GM12875 (cell line): ENCODE results near the gene CAPN5.
A peak's percentile ranks its signal among the peaks of the same experiment; 100 is the strongest.

Experiments
- H3K4me3 ChIP-seq: one replicate; pipeline ENCODE4 v1.5.1; 2011; ENCODE audit warnings: low read depth, low read length, control low read depth
- CTCF ChIP-seq: IDR thresholded peaks from 2 replicates; pipeline ENCODE4 v1.5.1; 2011; ENCODE audit warnings: low read depth, mild to moderate bottlenecking, control low read depth, inconsistent platforms, low read length, moderate library complexity, borderline replicate concordance; ENCODE audit not compliant: insufficient read depth

CAPN5 gene

GRCh38 chr11:77063861-77064260 is 2.9 kb upstream of the CAPN5 start:
- no peak overlapping the region for H3K4me3 ChIP-seq
- TF ChIP-seq CTCF: no peak

GRCh38 chr11:77064648-77065217 is 2.0 kb upstream of the CAPN5 start:
- H3K4me3 ChIP-seq: no peak overlapping the region

DNA sequence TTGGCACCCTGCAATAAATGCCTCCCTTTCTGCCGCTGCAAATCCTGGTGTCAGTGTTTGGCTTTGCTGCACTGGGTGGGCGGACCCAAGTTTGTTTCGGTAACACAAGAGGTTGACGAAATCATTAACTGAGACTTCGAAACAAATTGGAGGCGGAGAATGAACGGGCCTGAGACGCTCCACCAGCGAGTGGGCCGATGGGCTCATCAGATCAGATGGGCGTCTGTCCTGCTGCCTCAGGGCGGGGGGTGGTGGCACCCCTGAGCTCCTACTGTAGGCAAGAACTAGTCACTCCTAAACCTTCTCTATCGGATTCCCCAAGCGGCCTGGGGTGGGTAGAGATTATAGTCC is 918 bp upstream of the CAPN5 start:
- H3K4me3 ChIP-seq: peak overlapping the region; percentile 60
- no peak for TF ChIP-seq CTCF

More at GRCh38 chr11:77064648-77065217, 2.0 kb upstream of the CAPN5 start:
- TF ChIP-seq CTCF: no peak

GRCh38 chr11:77067861-77068443 is 1.2 kb downstream of the CAPN5 start:
- no peak for TF ChIP-seq CTCF
- no peak overlapping the region for H3K4me3 ChIP-seq

GRCh38 chr11:77068457-77069335 is 1.9 kb downstream of the CAPN5 start:
- H3K4me3 ChIP-seq: no peak overlapping the region
- no peak for TF ChIP-seq CTCF

GRCh38 chr11:77069336-77069968 is 2.7 kb downstream of the CAPN5 start:
- no peak for TF ChIP-seq CTCF
- H3K4me3 ChIP-seq: no peak overlapping the region
